Fibroblast of lung (primary cell): ENCODE measurements around the gene MYO1E.

Source experiments
- CTCF ChIP-seq, 2 donors: IDR thresholded peaks in 1 of 2; conservative IDR thresholded peaks in 1 of 2; 1 replicate in 1 of 2; 2 replicates in 1 of 2; pipeline ENCODE4 v1.5.1; 2011 to 2012; ENCODE audit warnings: low read length in 2 of 2, control low read depth in 1 of 2, inconsistent platforms in 1 of 2, low read depth in 1 of 2, mild to moderate bottlenecking in 1 of 2
- EZH2 ChIP-seq: IDR thresholded peaks from 2 replicates; pipeline ENCODE4 v1.5.1; 2012; ENCODE audit warnings: low read length, control low read depth, mild to moderate bottlenecking; ENCODE audit errors: missing control alignments

DNA sequence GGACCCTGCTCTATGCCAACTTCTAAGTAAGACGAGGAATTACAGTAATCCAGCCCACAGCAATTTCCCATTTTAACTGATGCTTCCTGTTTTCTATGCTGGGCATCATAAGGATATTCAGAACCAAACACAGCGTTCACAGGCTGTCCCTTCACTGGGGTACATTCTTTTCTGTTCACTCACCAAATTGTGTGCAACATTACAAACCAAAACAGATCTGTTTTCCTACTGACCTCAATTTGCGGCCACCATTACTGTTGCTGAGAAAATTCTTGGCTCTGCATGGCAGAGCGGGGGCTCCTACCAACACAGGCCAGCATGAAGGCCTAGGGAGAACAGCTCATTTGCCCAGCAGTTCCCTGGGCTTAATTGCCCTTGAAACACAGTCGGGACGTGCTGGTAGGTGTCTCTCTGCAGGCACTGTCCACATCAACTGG, 76.5 kb downstream of the MYO1E start:
- no peak for TF ChIP-seq CTCF (conservative IDR thresholded peaks at IDR 0.05 in 1 of 2, IDR thresholded peaks at IDR 0.05 in 1 of 2; ENCODE audit: low read depth in 1 of 2, low read length in 2 of 2)
- TF ChIP-seq EZH2: no peak
